Naive thymus-derived CD4-positive, alpha-beta T cell (primary cell): ENCODE results near the gene GPC2. TPM values are rescaled to one million over a fixed set of nuclear protein-coding genes. Genes with fewer than 3 reads are reported as not detected.

Experiments
- ATAC-seq: fragments of 150-1000 bp; cut with Tn5 transposase; 2 replicates; pipeline ENCODE4 v1.10.0; 2021; ENCODE audit warnings: mild to moderate bottlenecking, moderate library complexity
- CTCF ChIA-PET: fragments of 350-600 bp; sonication (Branson Sonifier 250); formaldehyde crosslinking; loops from one replicate; lab custom pipeline; 2021; ENCODE audit warnings: antibody characterized with exemption; lab: Charles Lee
- POLR2A ChIA-PET: fragments of 350-600 bp; sonication (Branson Sonifier 250); formaldehyde crosslinking; loops from one replicate; lab custom pipeline; 2021; ENCODE audit warnings: antibody characterized with exemption, inconsistent platforms; lab: Charles Lee
- DNase-seq, 9 donors: peaks; one replicate each; pipeline versions ENCODE4 v3.0.0 to v3.0.0-alpha.2; 2020 to 2022; ENCODE audit warnings: mixed read lengths in 1 of 9
- H3K27ac ChIP-seq: one replicate; pipeline ENCODE4 v1.7.0; 2013; ENCODE audit warnings: mild to moderate bottlenecking, low read depth, low read length, moderate library complexity
- H3K27me3 ChIP-seq, 2 donors: one replicate each; pipeline ENCODE4 v1.7.0; 2013; ENCODE audit warnings: low read length in 2 of 2, mild to moderate bottlenecking in 2 of 2, moderate library complexity in 2 of 2; ENCODE audit not compliant: control insufficient read depth in 2 of 2, insufficient read depth in 2 of 2
- H3K36me3 ChIP-seq, 3 experiments: 1 replicate in 2 of 3; 2 replicates in 1 of 3; pipeline ENCODE4 v1.7.0; 2013; ENCODE audit warnings: low read length in 3 of 3, mild to moderate bottlenecking in 3 of 3, moderate library complexity in 1 of 3; ENCODE audit not compliant: insufficient read depth in 3 of 3, control insufficient read depth in 2 of 3
- H3K4me1 ChIP-seq, 2 donors: one replicate each; pipeline ENCODE4 v1.7.0; 2013; ENCODE audit warnings: low read length in 2 of 2, mild to moderate bottlenecking in 2 of 2, moderate library complexity in 1 of 2; ENCODE audit not compliant: control insufficient read depth in 2 of 2, insufficient read depth in 2 of 2
- H3K4me3 ChIP-seq: 2 replicates; pipeline ENCODE4 v1.7.0; 2013; ENCODE audit warnings: mild to moderate bottlenecking, low read length
- H3K9me3 ChIP-seq, 3 experiments: 1 replicate in 2 of 3; 2 replicates in 1 of 3; pipeline ENCODE4 v1.7.0; 2013; ENCODE audit warnings: low read length in 3 of 3; ENCODE audit not compliant: control insufficient read depth in 2 of 3
- H3K27ac Mint-ChIP-seq, 9 donors: one replicate each; pipeline ENCODE4 v1.8.0; 2020 to 2022; ENCODE audit warnings: mixed read lengths in 9 of 9, mild to moderate bottlenecking in 8 of 9, moderate library complexity in 5 of 9, inconsistent platforms in 2 of 9
- H3K27me3 Mint-ChIP-seq, 5 donors: one replicate each; pipeline ENCODE4 v1.8.0; 2021 to 2022; ENCODE audit warnings: mixed read lengths in 5 of 5, mild to moderate bottlenecking in 1 of 5
- H3K36me3 Mint-ChIP-seq, 5 donors: one replicate each; pipeline ENCODE4 v1.8.0; 2020 to 2022; ENCODE audit warnings: mixed read lengths in 5 of 5, mild to moderate bottlenecking in 3 of 5, inconsistent platforms in 1 of 5
- H3K4me1 Mint-ChIP-seq, 7 donors: one replicate each; pipeline ENCODE4 v1.8.0; 2020 to 2022; ENCODE audit warnings: mixed read lengths in 7 of 7, mild to moderate bottlenecking in 3 of 7, inconsistent platforms in 1 of 7
- H3K4me3 Mint-ChIP-seq, 10 donors: one replicate each; pipeline ENCODE4 v1.8.0; 2020 to 2022; ENCODE audit warnings: mild to moderate bottlenecking in 10 of 10, mixed read lengths in 10 of 10, moderate library complexity in 6 of 10, inconsistent platforms in 2 of 10
- H3K9me3 Mint-ChIP-seq, 11 donors: one replicate each; pipeline ENCODE4 v1.8.0; 2020 to 2022; ENCODE audit warnings: mixed read lengths in 11 of 11, mild to moderate bottlenecking in 4 of 11, inconsistent platforms in 1 of 11, moderate library complexity in 1 of 11
- intact Hi-C, 2 donors: fragments of 100-400 bp; cut with micrococcal nuclease; formaldehyde crosslinking; loops; one replicate each; pipeline ENCODE4 v1.15.1; 2023
- polyA plus RNA-seq, 2 donors: library from polyadenylated mRNA; unstranded; fragments of 300-500 nt; fragmentation: Illumina TruSeq; gene quantifications; one replicate each; pipeline ENCODE4 v1.2.3, GENCODE V29; 2021
- total RNA-seq, 6 experiments: library from RNA in 5 of 6; stranded (reverse) in 5 of 6; gene quantifications; 1 replicate in 5 of 6; 2 replicates in 1 of 6; pipeline ENCODE4 v1.2.3 and lab custom pipeline; 2021 to 2026

Gene GPC2
- total and polyA plus RNA-seq, 7 experiments from 2014 or later = 0.64 to 30.6 (median 12.3) TPM

DNA sequence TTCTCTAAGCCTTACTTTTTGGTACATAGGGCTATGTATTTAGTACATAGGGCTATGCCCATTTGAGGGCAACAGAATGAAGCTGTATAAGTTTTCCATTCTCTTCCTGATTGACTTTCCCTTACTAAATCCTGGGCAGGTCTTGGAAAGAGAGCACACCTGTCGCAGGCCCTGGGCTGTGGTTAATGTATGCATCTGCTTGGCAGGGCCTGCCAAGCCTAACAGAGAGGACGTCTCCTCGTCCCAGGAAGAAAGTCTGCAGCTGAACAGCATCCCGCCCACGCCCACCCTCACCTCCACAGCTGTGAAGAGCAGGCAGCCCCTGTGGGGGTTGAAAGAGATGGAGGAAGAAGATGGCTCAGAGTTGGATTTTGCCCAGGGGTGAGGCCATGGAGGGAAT, 33.6 kb upstream of the GPC2 start:
- peaks cover 39 to 74% (median 71%) of the 10 kb centered on the region in 7 donors for H3K4me1 Mint-ChIP-seq
- Histone ChIP-seq H3K4me3 (peak overlapping the region; percentile 17), H3K4me1 (peaks cover 45 to 50% of the 10 kb centered on the region in 2 donors), H3K9me3 (no peaks in the 10 kb centered on the region), H3K27me3 (no peaks in the 10 kb centered on the region), H3K36me3 (no peaks in the 10 kb centered on the region), H3K27ac (peak overlapping the region; percentile 70)
- H3K36me3 Mint-ChIP-seq = peaks cover 0 to 16% (median 0%) of the 10 kb centered on the region in 5 donors
- H3K4me3 Mint-ChIP-seq = peak overlapping the region in 8 of 10 donors; percentile 5 to 79 (median 56)
- CTCF ChIA-PET = interaction anchor here (0.6 to 2.4 kb wide), 7 partner anchors 13 to 78 kb away, joined by 3 to 21 read pairs (median 4); partner anchors contain the start of genes GPC2 and STAG3
- ATAC-seq (no peak), DNase-seq (no peak)
- H3K27me3 Mint-ChIP-seq = no peaks in the 10 kb centered on the region
- peaks cover 0 to 4% (median 0%) of the 10 kb centered on the region in 11 donors for H3K9me3 Mint-ChIP-seq
- H3K27ac Mint-ChIP-seq = peak overlapping the region; percentile 87 to 99 (median 94)
- POLR2A ChIA-PET = interaction anchor here (0.8 to 2.7 kb wide), 16 partner anchors 11 to 373 kb away, joined by 3 to 8 read pairs (median 4); partner anchors contain the start of genes CNPY4 and GPC2
- intact Hi-C loops = loop anchor here (1.0 to 10.0 kb wide), 3 partner anchors 21 to 296 kb away; partner anchors contain the start of genes GPC2 (in 2 of the 2), STAG3 (in 2 of the 2) and TRIM4 (in 1 of the 2)

DNA sequence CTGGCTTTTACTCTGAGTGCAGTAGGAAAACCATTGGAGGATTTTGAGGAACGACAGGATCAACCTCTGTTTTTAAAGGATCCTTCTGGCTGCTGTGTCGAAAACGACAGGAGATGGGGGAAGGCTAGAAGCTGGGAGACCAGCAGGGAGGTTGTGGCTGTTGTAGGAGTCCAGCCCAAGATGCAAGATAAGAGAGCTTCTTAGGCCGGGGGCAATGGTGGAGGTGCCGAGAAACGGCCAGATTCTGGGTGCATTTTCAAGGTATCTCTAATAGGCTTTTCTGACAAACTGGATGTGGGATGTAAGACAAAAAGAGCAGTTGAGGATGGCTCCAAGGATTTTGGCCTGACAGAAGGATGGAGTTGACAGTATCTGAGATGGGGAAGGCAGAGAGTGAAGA, 32.3 kb upstream of the GPC2 start:
- Histone ChIP-seq H3K27ac (peak overlapping the region; percentile 49), H3K36me3 (no peaks in the 10 kb centered on the region), H3K9me3 (no peaks in the 10 kb centered on the region), H3K4me1 (peaks cover 45 to 48% of the 10 kb centered on the region in 2 donors), H3K4me3 (peak overlapping the region; percentile 45), H3K27me3 (no peaks in the 10 kb centered on the region)
- H3K27me3 Mint-ChIP-seq = no peaks in the 10 kb centered on the region
- H3K4me3 Mint-ChIP-seq = peak overlapping the region; percentile 46 to 77 (median 74)
- intact Hi-C loops = loop anchor here in 1 of 2 donors (1.0 to 5.0 kb wide), 4 partner anchors 8 to 292 kb away; partner anchors contain the start of genes LAMTOR4, TRAPPC14 and TRIM4
- peaks cover 39 to 61% (median 59%) of the 10 kb centered on the region in 7 donors for H3K4me1 Mint-ChIP-seq
- peaks cover 0 to 4% (median 0%) of the 10 kb centered on the region in 11 donors for H3K9me3 Mint-ChIP-seq
- H3K36me3 Mint-ChIP-seq = peaks cover 0 to 16% (median 0%) of the 10 kb centered on the region in 5 donors
- CTCF ChIA-PET = interaction anchor here (0.6 to 2.4 kb wide), 5 partner anchors 9 to 77 kb away, joined by 3 to 21 read pairs (median 7); no protein-coding TSS in a partner anchor
- ATAC-seq (no peak), DNase-seq (no peak)
- peak overlapping the region; percentile 66 to 98 (median 87) for H3K27ac Mint-ChIP-seq
- POLR2A ChIA-PET = interaction anchor here (0.7 to 2.7 kb wide), 8 partner anchors 17 to 89 kb away, joined by 3 to 8 read pairs (median 5); partner anchors contain the start of gene CNPY4

DNA sequence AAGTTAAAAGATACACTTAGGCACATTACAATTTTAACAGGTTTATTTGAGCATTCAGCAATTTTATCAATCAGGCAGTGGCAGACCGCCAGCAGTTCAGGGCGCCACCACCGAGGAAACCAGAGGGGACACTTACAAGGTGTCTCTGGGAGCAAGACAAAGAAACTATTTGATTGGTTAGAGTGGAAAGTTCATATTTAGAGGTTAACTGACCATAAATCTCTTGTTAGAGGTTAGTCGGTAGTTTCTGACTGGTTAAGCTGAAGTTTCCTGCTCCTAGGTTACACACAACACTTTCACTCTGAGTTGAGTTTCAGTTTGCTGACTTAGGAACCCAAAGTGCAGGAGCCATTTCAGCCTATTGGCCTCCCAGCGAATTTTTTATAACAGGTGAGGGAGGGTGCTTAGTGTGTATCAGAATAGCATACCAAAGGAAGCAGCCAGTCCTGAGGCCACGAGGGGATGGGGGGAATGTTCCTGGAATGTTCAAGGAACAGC, 31.8 kb upstream of the GPC2 start:
- ATAC-seq = peak; percentile 54
- intact Hi-C loops = loop anchor here in 1 of 2 donors (1.0 to 5.0 kb wide), 4 partner anchors 8 to 292 kb away; partner anchors contain the start of genes LAMTOR4, TRAPPC14 and TRIM4
- H3K4me1 Mint-ChIP-seq = peaks cover 39 to 56% (median 54%) of the 10 kb centered on the region in 7 donors
- Histone ChIP-seq H3K27me3 (no peaks in the 10 kb centered on the region), H3K4me1 (peaks cover 44 to 45% of the 10 kb centered on the region in 2 donors), H3K36me3 (no peaks in the 10 kb centered on the region), H3K27ac (peak overlapping the region; percentile 49), H3K9me3 (no peaks in the 10 kb centered on the region), H3K4me3 (peak overlapping the region; percentile 45)
- H3K27me3 Mint-ChIP-seq = no peaks in the 10 kb centered on the region
- peak overlapping the region; percentile 46 to 77 (median 74) for H3K4me3 Mint-ChIP-seq
- H3K9me3 Mint-ChIP-seq = peaks cover 0 to 4% (median 0%) of the 10 kb centered on the region in 11 donors
- peaks cover 0 to 16% (median 0%) of the 10 kb centered on the region in 5 donors for H3K36me3 Mint-ChIP-seq
- DNase-seq = peak in 6 of 9 donors; percentile 29 to 38 (median 34)
- peak overlapping the region; percentile 66 to 98 (median 87) for H3K27ac Mint-ChIP-seq
- POLR2A ChIA-PET = interaction anchor here (0.5 to 1.8 kb wide), 6 partner anchors 19 to 728 kb away, joined by 3 to 6 read pairs (median 4); no protein-coding TSS in a partner anchor
- CTCF ChIA-PET = interaction anchor here (0.5 to 2.1 kb wide), 7 partner anchors 9 to 107 kb away, joined by 3 to 9 read pairs (median 4); no protein-coding TSS in a partner anchor

DNA sequence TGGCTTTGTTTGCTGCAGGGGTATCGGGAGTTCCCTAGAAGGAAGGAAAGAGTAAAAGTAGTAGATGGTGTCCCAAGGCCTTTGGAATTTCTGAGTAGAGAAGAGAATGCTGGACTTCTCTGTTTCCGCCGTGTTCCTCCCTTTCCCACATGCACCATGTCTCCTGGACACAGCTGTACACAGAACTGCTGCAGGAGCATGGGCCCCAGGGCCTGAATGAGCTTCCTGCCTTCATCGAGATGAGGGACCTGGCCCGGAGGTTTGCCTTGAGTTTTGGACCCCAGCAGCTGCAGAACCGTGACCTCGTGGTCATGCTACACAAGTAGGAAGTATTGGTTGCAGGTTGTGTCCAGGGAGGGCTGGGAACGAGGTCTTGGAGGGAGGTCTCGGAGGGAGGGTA, 27.3 kb upstream of the GPC2 start:
- Histone ChIP-seq H3K27me3 (no peaks in the 10 kb centered on the region), H3K36me3 (no peaks in the 10 kb centered on the region), H3K9me3 (no peaks in the 10 kb centered on the region), H3K27ac (no peak overlapping the region), H3K4me1 (peaks cover 15 to 20% of the 10 kb centered on the region in 2 donors), H3K4me3 (no peak overlapping the region)
- DNase-seq = no peak
- no peaks in the 10 kb centered on the region for H3K9me3 Mint-ChIP-seq
- no peaks in the 10 kb centered on the region for H3K27me3 Mint-ChIP-seq
- H3K4me3 Mint-ChIP-seq = no peak overlapping the region
- intact Hi-C loops = no loop called here
- ATAC-seq = no peak
- peaks cover 0 to 7% (median 3%) of the 10 kb centered on the region in 5 donors for H3K36me3 Mint-ChIP-seq
- ChIA-PET POLR2A (no interaction called here), CTCF (interaction anchor here (1.2 to 1.4 kb wide), 2 partner anchors 55 to 72 kb away, joined by 3 to 4 read pairs; no protein-coding TSS in a partner anchor)
- peaks cover 15 to 30% (median 16%) of the 10 kb centered on the region in 7 donors for H3K4me1 Mint-ChIP-seq
- peak overlapping the region in 3 of 9 donors; percentile 18 to 28 (median 21) for H3K27ac Mint-ChIP-seq

DNA sequence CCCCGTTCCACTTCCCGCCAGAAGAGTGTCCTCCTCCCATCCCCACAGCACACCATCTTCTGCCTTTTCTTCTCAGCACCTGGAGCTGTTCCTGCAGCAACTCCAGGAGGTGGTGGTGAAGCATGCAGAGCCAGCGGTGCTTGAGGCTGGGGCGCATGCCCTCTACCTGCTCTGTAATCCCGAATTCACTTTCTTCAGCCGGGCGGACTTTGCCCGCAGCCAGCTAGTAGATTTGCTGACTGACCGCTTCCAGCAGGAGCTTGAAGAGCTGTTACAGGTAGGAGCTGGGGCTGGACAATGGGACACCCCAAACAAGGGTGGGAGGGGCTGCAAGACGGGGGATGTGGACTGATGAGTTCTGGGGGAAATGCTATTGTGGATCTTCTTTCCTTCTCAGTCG, 23.5 kb upstream of the GPC2 start:
- Histone ChIP-seq H3K27ac (no peak overlapping the region), H3K27me3 (no peaks in the 10 kb centered on the region), H3K4me1 (no peaks in the 10 kb centered on the region), H3K9me3 (no peaks in the 10 kb centered on the region), H3K36me3 (no peaks in the 10 kb centered on the region), H3K4me3 (no peak overlapping the region)
- no peak for DNase-seq
- Mint-ChIP-seq H3K27ac (peak overlapping the region in 1 of 9 donors; percentile 59), H3K4me1 (peaks cover 0 to 16% (median under 1%) of the 10 kb centered on the region in 7 donors), H3K4me3 (no peak overlapping the region), H3K9me3 (no peaks in the 10 kb centered on the region), H3K36me3 (peaks cover 0 to 7% (median 7%) of the 10 kb centered on the region in 5 donors), H3K27me3 (no peaks in the 10 kb centered on the region)
- CTCF ChIA-PET = no interaction called here
- intact Hi-C loops = no loop called here
- no peak for ATAC-seq
- POLR2A ChIA-PET = interaction anchor here (0.7 to 1.0 kb wide), 2 partner anchors 9 to 68 kb away, joined by 3 read pairs; no protein-coding TSS in a partner anchor

DNA sequence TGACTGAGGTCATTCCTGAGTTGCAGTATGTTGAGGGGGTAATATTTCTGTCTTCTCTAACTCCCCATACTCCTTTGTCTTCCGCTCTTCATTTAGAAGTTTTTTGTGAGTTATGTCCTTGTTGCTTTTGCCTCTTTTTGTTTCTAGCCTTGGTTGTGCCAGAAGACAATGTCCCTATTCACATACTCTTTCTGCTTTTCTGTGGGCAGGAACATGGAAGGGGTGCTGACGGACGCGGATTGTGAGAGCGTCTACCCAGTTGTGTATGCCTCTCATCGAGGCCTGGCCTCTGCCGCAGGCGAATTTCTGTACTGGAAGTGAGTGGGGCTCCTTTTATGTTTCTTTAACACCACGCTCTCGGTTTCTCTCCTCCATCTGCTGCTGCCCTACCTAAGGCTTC, 21.1 kb upstream of the GPC2 start:
- H3K27me3 Mint-ChIP-seq = no peaks in the 10 kb centered on the region
- ATAC-seq (no peak), DNase-seq (no peak)
- H3K36me3 Mint-ChIP-seq = peaks cover 0 to 12% (median 0%) of the 10 kb centered on the region in 5 donors
- Histone ChIP-seq H3K27ac (no peak overlapping the region), H3K36me3 (no peaks in the 10 kb centered on the region), H3K9me3 (no peaks in the 10 kb centered on the region), H3K4me1 (peaks cover 0 to 4% of the 10 kb centered on the region in 2 donors), H3K4me3 (no peak overlapping the region), H3K27me3 (no peaks in the 10 kb centered on the region)
- intact Hi-C loops = no loop called here
- ChIA-PET POLR2A (no interaction called here), CTCF (interaction anchor here (1.2 kb wide), 1 partner anchor 13 kb away, joined by 3 read pairs; no protein-coding TSS in a partner anchor)
- H3K27ac Mint-ChIP-seq = peak overlapping the region in 1 of 9 donors; percentile 31
- H3K4me1 Mint-ChIP-seq = peaks cover 0 to 28% (median 21%) of the 10 kb centered on the region in 7 donors
- no peak overlapping the region for H3K4me3 Mint-ChIP-seq
- no peaks in the 10 kb centered on the region for H3K9me3 Mint-ChIP-seq
